ENCODE results near the gene MICAL3.
"Not testable (repeated sequence)": the region's sequence is repeated elsewhere in the genome, so short reads cannot be mapped to it uniquely, and the experiment has no call there.

The MICAL3 gene

DNA sequence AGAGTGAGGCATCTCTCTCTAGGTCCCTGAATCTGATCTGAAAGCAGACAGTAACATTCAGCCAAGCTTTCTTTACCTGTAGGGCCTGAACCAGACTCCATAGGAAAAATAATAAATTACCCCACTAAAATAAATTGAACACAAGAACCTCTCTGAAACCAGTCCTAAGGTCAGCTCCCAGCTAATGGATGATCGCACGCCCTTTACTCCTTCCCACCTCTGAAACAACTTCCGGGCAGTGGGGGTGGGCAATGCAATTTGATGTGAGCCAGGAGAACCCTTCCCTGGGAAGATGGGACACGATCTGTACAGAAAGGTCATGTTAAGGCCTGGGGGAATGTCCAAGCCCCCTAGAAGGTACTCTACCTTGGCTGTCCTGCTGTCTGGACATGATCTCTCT lies 71.2 kb downstream of the MICAL3 start:
- no peak for DNase-seq (ENCODE audit: low read depth in 2 of 2)

- no peak for DNase-seq (ENCODE audit: low read depth in 2 of 2)
These were observed 72.0 kb downstream of the MICAL3 start for GRCh38 chr22:17952273-17952801.

DNA sequence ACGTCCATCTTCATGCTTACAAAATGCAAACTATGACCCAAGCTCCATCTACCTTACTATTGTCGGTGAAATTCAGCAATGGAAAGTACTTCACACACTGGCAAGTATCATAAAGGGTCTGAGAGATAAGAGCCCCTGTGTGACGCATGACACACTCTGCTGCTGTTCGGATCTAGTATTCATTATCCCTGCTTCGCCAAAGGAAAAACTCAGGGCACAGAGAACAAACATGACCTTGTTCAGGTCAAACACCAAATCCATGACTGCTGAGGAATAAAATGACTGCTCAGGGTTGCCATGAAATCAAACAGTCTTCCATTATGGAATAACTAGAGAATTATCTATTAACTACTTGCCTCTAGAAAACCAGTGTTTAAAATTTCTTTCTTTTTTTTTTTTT lies 73.0 kb downstream of the MICAL3 start:
- no peak for DNase-seq (ENCODE audit: low read depth in 2 of 2)

DNA sequence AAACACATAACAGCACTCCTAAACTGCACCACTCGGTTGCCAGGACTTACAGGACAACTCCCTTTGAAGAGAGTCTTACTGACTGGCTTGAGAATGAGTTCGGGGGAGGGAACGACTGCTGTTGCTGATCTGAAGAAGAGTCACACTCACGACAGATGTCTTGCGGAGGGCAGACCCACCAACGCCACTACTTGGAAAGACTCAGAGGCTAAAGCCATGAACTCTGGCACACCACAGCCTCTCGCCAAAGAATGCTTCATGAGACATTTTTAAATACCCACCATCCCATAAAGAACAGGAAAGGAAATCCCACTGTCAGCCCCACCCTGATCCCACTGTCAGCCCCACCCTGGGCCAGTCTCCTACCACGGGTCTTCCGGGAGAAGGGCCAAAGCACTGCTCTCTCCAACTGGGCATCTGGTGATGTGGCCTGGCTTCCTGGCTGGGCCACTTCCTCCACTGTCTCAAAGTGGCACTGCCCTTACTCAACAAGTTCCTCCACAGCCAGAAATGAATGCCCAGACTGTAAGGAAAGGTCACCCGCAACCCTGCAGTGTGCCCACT lies 73.6 kb downstream of the MICAL3 start:
- DNase-seq (ENCODE audit: low read depth in 2 of 2) = no peak

DNA sequence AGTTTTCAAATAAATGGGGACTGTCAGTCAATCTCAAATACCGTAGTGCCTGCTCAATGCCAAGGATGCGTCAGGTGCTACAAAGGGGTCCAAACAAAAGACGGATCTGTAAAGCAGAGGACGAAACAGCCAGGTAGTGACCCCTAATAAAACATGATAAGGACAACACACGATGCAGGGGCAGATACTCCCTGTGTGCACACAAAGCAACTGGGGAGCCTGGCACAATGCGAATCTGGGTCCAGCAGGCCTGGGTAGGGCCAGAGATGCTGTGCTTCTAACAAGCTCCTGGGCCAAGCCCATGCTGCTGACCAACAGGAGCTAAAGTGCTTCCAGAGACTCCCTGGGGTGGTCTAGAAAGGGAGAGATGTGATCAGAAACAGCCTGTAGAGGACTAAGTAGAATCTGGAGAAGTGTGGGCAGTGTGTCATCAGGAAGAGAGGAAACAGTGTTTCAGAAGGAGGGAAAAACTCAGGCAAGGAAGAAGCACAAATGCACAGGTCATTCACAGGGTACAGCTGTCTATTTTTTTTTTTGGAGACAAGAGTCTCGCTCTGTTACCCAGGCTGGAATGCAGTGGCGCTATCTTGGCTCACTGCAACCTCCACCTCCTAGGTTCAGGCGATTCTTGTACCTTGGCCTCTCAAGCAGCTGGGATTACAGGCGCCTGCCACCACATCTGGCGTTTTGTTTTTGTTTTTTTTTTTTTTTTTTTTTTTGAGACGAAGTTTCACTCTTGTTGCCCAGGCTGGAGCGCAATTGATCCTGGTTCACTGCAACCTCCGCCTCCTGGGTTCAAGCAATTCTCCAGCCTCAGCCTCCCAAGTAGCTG lies 74.5 kb downstream of the MICAL3 start:
- DNase-seq (ENCODE audit: low read depth in 2 of 2) = no peak

DNA sequence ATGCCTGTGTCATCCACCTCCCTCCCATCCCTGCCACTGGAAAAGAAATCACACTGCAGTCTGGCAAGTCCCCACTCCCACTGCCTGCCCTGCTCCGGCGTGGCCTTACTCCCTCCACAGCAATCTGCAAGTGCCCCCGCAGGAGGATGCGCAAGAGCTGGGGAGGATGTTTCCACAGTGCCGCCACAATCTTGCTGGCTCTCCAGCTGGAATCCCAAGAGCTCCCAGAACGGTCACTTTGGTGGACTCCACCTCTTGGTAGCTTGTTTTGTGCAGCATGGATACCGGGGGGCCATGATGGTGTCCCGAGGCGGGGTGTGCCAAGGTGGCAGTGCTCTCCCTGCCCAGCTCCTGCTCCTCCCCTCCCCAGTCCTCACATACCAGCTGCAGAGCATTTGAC lies 76.3 kb downstream of the MICAL3 start:
- no peak for DNase-seq (ENCODE audit: low read depth in 2 of 2)

- no peak for DNase-seq (ENCODE audit: low read depth in 2 of 2)
These were observed 77.5 kb downstream of the MICAL3 start for GRCh38 chr22:17946662-17947367.

DNA sequence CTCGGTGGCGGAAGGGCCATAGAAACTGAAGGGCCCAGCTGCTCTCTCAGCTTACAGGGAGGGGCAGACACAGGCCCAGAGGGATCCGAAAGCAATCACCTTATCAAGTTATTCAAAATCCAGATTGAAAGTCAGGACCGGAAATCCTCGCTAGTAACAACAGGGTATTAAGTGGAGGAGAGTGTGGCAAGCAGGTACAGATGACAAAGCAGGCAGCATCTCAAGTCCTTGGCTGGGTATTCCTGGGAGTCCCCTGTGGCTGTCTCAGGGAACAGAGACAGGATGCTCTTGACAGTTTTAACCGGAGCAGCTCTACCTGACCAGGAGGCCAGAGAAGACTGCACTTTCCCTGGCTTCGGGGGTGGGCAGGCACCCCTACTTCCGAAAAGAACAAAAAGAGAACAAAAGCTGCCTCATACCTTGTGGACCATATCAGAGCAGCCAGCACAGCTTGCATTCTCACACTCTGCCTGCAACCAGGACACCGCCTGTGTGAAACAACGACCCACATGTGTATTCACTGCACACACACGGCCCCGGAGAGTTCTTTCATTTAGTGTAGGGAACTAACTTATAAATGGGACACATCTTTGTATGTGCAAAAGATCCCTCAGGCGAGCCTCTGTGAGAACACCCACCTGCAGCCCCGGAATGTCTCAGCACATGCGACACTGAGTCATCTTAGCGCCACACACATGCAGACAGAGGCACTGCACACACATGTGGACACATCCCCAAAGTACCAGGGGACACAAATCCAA lies 78.3 kb downstream of the MICAL3 start:
- no peak for DNase-seq (ENCODE audit: low read depth in 2 of 2)

GRCh38 chr22:17945156-17945887 lies 79.0 kb downstream of the MICAL3 start:
- no peak for DNase-seq (ENCODE audit: low read depth in 2 of 2)

DNA sequence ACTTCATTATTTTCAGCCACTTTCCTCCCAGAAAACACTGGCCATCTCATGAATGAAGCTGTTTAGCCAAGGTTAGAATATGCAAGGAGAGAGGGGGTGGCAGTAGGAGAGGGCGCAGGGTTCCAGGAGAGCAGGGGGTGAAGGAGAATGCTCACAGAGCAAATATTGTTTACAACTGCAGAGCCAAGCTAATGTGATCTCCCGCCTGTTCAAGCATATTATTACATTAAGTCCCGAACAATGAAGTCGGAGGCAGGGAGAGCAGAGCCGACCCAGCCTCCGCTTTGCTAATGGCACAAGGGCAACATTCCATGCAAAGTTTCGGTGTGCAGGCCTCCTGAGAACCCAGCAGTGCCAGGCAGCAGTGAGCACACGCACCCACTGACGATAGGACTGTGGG lies 80.1 kb downstream of the MICAL3 start:
- DNase-seq (ENCODE audit: low read depth in 2 of 2) = no peak

- DNase-seq (ENCODE audit: low read depth in 2 of 2) = no peak
These were observed 80.7 kb downstream of the MICAL3 start for GRCh38 chr22:17943533-17944249.

GRCh38 chr22:17942721-17943120 lies 81.6 kb downstream of the MICAL3 start:
- no peak for DNase-seq (ENCODE audit: low read depth in 2 of 2)

- DNase-seq (ENCODE audit: low read depth in 2 of 2) = no peak
These were observed 82.6 kb downstream of the MICAL3 start for GRCh38 chr22:17941471-17942406.

GRCh38 chr22:17939579-17939978 lies 84.8 kb downstream of the MICAL3 start:
- DNase-seq (ENCODE audit: low read depth in 2 of 2) = no peak

- DNase-seq (ENCODE audit: low read depth in 2 of 2) = no peak
These were observed 85.3 kb downstream of the MICAL3 start for GRCh38 chr22:17939011-17939410.

DNA sequence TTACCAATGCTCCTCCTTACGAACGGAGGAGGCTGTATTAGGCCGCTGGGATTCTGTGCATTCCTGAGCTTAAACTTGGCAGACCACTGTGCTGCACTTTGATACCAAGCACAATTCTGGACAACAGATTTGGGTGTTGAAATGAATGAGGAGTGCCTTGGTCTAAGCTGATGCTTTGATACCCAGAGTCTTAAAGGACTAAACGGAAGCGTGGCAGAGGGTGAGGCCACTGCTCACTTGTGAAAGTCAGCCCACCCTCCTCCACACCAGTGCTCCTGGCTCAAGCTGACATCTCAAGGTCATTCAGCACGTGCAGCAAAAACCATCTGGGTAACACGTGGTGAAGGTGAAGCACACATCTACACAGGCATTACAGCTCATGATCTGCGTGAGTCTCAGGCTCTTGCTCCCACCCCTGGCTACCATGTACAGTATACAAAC lies 85.9 kb downstream of the MICAL3 start:
- DNase-seq (ENCODE audit: low read depth in 2 of 2) = no peak

- DNase-seq (ENCODE audit: low read depth in 2 of 2) = not testable (repeated sequence)
These were observed 91.9 kb downstream of the MICAL3 start for GRCh38 chr22:17932457-17932856.

DNA sequence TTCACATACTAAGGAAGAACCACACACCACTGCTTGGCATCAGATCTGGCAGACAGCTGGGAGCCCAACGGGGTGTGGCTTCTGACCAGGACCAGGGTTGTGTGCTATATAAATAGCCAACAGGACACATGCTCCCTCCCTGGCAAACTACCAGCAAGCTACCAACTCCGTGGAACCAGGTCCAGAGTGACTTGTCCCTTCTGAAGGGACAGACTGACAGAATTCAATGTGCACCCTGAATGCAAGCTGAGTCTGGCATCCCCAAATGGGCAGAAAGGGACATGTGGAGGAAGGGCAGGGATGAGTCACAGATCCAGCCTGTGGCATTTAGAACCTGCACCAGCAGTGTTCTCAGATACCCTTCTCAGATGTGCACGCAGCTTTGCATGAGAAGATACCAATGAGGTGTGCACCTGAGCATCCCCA lies 92.9 kb downstream of the MICAL3 start:
- DNase-seq (ENCODE audit: low read depth in 2 of 2) = no peak

Measured in stimulated activated CD4-positive, alpha-beta T cell treated with anti-CD3 and anti-CD28 coated beads, Interleukin-1b, Interleukin-23, amount 100 ng/mL, for 1 hour (primary cell).